ENCODE measurements around the gene GFRA1. TPM values are rescaled to one million over a fixed set of nuclear protein-coding genes. Genes with fewer than 3 reads are reported as not detected.

The GFRA1 gene, protein sequence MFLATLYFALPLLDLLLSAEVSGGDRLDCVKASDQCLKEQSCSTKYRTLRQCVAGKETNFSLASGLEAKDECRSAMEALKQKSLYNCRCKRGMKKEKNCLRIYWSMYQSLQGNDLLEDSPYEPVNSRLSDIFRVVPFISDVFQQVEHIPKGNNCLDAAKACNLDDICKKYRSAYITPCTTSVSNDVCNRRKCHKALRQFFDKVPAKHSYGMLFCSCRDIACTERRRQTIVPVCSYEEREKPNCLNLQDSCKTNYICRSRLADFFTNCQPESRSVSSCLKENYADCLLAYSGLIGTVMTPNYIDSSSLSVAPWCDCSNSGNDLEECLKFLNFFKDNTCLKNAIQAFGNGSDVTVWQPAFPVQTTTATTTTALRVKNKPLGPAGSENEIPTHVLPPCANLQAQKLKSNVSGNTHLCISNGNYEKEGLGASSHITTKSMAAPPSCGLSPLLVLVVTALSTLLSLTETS
- total RNA-seq (2014; rRNA removed; shearing (Covaris generic); ENCODE audit: low replicate concordance) = 8.2 and 10.5 TPM in 2 replicates

DNA sequence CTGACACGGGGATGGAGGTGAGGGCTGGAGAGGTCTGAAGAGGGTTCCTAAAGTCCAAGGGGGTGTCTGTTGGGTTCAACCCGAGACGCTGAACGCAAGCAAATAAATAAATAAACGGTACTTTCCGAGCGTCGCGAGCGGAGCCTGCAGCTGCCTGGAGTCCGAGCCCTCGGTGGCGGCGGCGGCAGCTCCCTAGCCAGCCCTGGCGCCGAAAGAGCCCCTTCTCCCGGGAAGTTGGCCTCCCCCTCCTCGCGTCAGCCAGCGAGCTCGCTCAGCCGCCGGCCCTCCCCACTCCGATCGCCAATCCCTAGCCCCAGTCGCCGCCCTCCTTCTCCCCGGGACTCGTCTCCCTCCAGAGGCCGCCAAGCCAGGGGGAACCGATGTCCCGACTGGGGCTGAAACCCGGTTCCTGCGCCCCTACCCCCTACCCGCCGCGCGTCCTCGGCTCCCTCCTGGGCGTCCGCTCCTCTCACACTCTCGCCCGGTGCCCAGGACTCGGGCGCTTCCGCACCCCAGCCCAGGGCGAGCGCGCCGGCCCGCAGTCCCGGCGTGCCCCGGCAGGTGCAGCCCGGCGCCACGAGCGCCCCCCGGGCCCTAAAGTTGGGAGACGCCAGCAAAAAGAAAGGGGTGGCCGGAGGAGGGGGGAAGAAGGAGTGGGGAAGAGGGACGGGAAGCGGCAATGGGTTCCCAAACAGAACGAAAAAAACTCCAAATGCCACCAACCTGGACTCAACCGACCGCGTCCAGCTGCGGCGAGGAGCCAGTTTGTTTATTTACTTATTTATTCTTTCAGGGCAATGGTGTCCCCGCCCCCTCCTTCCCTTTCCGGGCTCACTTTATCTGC, at the start of gene GFRA1:
Gene GFRA1 (minus strand): TSS at position 767 of the 844 bp plus-strand sequence. CDS start 1,177 bp downstream, outside the sequence.
- peak; percentile 40 for DNase-seq (ENCODE audit: low read depth)
- in situ Hi-C loops (cut with HindIII; ENCODE audit: low pct_unique_long_range_greater_than_20kb, low sequenced_read_pairs) = no loop called here

DNA sequence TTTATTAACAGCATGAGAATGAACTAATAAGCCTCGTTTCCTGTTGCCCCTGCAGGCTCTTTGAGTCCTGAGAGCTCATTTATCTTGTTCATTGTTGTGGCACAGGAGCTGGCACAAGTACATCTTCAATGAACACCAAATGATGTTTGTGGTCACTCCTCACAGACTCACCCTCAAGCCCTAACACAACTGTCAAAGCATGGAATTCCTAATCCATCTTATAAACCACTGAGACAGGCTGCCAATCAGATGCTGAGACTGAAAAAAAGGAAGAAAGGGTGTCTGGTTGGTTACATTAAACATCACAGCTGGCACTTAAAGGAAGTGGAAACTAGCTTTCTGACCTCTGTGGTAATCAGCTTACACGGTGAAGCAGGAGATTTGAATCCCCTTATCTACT, 43.5 kb upstream of the GFRA1 start:
- in situ Hi-C loops (cut with HindIII; ENCODE audit: low pct_unique_long_range_greater_than_20kb, low sequenced_read_pairs) = no loop called here
- DNase-seq (ENCODE audit: low read depth) = peak; percentile 35

DNA sequence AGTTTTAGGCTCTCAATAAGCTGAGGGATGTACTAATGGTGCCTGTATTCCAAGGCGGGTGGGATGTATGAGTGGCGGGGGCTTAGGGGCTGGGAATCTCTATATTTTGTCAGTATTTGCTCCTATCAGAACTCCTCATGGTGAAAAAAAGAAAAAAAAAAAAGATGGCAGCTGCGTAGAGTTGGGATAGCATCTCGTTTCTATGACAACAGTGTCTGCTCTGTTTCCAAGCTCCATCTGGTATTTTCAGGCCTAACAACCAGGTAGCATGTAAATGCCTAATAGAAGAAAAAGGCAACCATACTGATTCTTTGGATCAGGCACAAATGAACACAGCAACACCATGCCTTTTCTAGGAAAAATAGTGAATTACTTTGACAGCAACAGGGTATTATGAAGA, 39.5 kb upstream of the GFRA1 start:
- in situ Hi-C loops (cut with HindIII; ENCODE audit: low pct_unique_long_range_greater_than_20kb, low sequenced_read_pairs) = no loop called here
- no peak for DNase-seq (ENCODE audit: low read depth)

DNA sequence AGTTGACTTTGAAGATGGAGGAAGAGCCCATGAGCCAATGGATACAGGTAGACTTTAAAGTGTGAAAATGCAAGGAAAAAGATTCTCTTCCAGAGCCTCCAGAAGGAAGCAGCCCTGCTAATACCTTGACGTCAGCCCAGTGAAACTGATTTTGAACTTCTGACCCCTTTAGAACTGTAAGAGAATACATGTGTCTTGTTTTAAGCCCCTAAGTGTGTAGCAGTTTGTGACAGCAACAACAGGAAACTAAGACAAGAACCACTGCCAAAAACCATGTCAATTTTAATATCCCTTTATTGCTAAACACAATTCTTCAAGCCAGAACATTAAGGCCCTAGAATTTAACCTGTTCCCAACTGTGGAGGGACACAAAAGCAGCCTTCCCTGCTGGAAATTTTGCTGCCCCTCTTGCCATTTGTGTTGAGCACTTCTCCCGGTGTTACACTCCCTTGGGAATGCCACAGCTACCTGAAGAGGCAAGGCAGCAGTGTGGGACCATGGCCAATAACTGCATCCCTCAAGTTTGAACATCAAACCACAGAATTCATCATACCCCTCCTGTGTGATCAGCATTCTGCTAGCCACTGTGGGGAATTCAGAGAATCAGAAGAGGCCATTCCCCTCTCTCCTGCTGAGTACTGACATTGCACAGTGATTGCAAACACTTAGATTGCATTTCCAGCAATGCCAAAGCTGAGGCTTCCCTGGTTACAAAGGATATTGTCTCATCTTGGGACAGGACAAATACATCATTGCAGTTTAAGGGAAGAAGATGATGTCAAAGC, 38.9 kb upstream of the GFRA1 start:
- in situ Hi-C loops (cut with HindIII; ENCODE audit: low pct_unique_long_range_greater_than_20kb, low sequenced_read_pairs) = no loop called here
- DNase-seq (ENCODE audit: low read depth) = no peak

DNA sequence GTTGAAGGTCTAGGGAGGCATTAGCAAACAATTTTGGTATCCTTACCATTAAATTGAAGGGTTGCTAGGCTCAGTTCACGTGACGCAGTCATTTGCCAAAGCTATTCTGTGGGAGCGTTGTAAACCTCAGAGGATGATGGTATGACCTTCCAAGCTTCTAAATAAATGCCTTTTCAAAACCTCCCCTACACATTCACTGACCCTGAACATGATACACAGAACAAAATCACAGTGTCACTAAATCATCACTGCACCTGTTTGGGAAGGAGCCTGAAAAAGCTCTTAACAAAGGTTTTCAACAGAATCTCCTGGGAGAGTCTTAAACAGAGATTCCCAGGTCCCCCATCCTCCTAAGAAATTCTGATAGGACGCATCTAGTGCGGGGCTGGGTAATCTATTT, 38.0 kb upstream of the GFRA1 start:
- DNase-seq (ENCODE audit: low read depth) = no peak

DNA sequence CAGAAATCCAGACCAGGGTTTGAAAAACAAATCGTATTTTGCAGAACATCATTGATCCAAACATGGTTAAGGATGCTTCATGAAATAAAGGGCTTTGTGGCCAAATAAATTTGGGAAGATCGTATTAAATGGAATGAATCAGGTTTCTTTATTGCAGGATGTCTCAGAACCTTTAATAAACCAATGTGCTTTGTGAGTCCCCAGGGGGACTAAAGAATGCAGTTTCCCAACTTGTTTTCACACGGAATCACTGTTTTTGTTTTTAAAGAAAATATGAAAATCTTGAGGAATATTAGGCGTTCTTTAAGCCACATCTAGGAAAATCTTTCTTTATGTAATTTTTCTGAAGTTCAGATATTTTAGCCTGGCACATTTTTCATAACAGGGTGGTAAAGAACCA, 34.4 kb upstream of the GFRA1 start:
- DNase-seq (ENCODE audit: low read depth) = no peak
- in situ Hi-C loops (cut with HindIII; ENCODE audit: low pct_unique_long_range_greater_than_20kb, low sequenced_read_pairs) = no loop called here

More for the DNA sequence above, 38.0 kb upstream of the GFRA1 start:
- in situ Hi-C loops (cut with HindIII; ENCODE audit: low pct_unique_long_range_greater_than_20kb, low sequenced_read_pairs) = no loop called here

DNA sequence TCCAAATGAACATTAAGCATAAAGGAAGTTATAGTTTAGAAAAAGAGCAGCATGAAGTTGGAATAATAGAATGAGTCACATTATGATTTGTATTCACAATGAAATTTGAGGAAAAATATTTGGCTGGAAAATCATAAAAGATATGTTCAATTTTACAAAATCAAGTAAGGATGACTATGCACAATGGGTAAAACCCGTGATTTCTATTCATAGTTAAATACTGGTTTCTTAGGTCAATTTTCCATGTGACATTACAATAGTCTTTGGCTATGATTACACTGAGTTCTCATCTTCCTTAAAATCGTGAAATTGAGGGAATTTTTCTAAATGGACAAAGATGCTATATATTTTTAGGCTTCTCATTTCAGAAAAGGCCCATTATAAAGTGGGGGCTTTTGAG, 33.8 kb upstream of the GFRA1 start:
- no peak for DNase-seq (ENCODE audit: low read depth)
- in situ Hi-C loops (cut with HindIII; ENCODE audit: low pct_unique_long_range_greater_than_20kb, low sequenced_read_pairs) = no loop called here

DNA sequence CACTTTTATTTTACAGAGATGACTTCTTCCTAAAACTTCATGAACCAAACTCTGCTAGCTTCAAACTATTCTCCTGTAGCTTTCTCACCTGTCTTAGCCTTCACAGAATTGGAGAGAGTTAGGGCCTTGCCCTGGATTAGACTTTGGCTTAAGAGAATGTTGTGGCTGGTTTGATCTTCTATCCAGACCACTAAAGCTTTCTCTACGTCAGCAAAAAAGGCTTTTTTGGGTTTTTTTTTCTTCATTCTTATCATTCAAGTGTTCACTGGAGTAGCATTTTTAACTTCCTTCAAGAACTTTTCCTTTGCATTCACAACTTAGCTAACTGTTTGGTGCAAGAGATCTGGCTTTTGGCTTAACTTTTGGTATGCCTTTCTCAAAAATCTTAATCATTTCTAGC, 31.9 kb upstream of the GFRA1 start:
- DNase-seq (ENCODE audit: low read depth) = no peak

DNA sequence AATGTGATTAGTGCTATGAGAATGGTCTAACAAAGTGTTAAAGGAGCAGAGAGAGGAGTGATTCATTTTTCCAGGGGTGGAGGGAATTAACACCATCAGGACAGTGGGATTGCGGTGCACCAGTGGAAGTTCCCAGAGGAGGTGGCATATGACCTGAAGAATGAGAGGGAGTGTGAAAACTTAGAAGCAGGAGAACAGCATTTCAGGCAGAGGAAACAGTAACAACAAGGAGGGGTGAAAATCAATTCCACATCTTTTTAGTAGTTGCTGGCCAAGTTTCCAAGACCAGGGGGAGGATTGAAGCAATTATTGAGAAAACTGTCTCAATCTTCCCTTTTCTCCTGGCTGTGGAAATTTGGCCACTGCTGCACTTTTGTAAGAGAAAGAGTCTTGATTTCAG, 27.5 kb upstream of the GFRA1 start:
- in situ Hi-C loops (cut with HindIII; ENCODE audit: low pct_unique_long_range_greater_than_20kb, low sequenced_read_pairs) = no loop called here
- DNase-seq (ENCODE audit: low read depth) = no peak

More for the DNA sequence above, 31.9 kb upstream of the GFRA1 start:
- in situ Hi-C loops (cut with HindIII; ENCODE audit: low pct_unique_long_range_greater_than_20kb, low sequenced_read_pairs) = no loop called here

DNA sequence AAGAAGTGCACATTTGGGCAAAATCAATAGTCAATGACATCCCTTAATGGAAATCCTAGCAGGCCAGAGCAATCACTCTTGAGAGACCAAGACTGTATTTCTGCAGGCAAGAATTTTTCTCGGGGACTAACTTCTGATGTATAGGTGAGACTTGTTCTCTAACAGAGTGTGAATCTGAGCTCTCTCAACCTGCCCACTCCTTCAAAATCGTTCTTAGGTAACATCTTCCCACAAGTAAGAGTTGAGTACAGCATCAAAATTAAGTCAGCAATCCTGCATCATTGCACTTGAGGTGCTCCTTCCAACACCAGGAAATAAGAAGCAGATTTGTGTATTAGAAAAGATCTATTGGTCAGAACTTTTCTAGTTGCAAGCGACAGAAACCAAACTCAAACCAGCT, 25.6 kb upstream of the GFRA1 start:
- DNase-seq (ENCODE audit: low read depth) = no peak
- in situ Hi-C loops (cut with HindIII; ENCODE audit: low pct_unique_long_range_greater_than_20kb, low sequenced_read_pairs) = no loop called here

DNA sequence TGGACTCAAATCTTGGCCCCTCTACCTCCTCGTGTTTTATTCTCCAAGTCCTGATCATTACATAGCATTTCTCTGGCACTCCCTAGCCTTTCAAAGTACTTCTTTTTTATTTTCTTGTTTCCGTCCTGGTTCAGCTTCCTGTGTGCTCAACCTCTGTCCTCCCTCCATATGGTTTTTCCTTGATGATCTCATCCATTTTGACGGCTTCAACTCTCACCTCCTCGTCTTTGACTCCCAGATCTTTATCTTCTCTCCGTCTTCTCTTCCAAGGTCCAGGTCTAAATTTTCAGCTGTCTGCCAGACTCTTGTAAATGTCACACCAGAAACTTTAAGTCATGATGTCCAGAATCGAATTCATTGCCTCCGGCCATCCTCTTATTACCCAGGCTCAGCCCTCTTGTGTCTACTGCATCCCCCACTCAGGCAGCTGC, 23.3 kb upstream of the GFRA1 start:
- DNase-seq (ENCODE audit: low read depth) = no peak
- in situ Hi-C loops (cut with HindIII; ENCODE audit: low pct_unique_long_range_greater_than_20kb, low sequenced_read_pairs) = no loop called here

DNA sequence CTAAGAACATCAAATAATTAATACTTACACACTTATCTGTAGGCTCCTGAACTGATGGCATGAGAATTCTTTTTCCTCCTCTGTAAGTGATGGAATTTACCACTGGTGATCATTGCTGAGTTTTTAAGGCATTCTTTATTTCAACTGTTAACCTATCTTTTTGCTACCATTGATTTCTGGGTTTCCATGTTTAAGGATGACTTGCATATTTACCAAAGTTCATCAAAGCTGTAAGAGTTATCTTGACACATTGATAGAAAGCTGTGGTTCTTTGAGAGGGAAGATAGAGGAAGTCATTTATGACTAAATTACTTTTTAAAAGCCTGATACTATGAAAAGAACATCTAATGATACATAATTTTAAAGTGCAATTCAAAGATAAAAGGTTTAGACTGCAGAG, 19.5 kb upstream of the GFRA1 start:
- DNase-seq (ENCODE audit: low read depth) = no peak
- in situ Hi-C loops (cut with HindIII; ENCODE audit: low pct_unique_long_range_greater_than_20kb, low sequenced_read_pairs) = no loop called here

DNA sequence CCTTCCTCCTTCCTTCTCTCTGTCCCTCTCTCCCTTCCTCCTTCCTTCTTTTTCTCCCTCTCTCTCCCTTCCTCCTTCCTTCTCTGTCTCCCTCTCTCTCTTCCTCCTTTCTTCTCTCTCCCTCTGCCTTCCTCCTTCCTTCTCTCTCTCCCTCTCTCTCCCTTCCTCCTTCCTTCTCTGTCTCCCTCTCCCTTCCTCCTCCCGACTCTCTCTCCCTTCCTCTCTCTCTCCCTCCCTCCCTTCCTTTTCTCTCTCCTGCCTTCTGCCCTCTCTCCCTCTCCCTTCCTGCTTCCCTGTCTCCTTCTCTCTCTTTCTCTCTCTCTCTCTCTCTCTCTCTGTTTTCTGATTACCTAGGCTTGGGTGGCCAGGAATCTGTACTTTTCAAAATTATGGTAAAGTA, 16.6 kb upstream of the GFRA1 start:
- DNase-seq (ENCODE audit: low read depth) = no peak
- in situ Hi-C loops (cut with HindIII; ENCODE audit: low pct_unique_long_range_greater_than_20kb, low sequenced_read_pairs) = no loop called here

DNA sequence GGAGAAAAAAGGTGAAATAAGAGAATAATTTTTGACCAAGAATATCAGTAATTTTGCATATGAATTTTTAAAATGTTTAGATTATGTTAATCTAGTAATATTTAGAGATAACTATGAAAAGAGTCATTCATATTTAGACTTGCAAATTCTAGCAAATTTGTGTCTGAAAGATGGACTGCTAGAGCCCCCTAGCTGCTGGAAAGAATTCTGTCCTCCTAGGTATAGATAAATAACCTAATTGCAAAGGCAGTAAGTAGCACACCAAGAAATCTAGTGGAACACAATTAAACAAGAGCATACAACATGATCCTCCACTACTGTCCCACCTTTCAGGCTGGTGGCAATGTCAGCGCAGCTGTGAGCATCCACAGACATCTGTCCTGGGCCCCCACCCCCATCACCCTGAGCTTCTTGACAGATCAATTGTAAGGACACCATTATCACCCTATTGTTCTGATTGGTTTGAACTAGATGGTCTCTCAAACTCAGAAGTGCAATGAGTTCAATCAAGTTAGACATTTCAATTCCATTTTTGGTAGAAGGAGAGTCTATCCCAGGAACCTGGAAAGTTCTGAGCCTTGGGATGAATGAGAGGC, 15.0 kb upstream of the GFRA1 start:
- peak; percentile 12 for DNase-seq (ENCODE audit: low read depth)
- in situ Hi-C loops (cut with HindIII; ENCODE audit: low pct_unique_long_range_greater_than_20kb, low sequenced_read_pairs) = no loop called here

DNA sequence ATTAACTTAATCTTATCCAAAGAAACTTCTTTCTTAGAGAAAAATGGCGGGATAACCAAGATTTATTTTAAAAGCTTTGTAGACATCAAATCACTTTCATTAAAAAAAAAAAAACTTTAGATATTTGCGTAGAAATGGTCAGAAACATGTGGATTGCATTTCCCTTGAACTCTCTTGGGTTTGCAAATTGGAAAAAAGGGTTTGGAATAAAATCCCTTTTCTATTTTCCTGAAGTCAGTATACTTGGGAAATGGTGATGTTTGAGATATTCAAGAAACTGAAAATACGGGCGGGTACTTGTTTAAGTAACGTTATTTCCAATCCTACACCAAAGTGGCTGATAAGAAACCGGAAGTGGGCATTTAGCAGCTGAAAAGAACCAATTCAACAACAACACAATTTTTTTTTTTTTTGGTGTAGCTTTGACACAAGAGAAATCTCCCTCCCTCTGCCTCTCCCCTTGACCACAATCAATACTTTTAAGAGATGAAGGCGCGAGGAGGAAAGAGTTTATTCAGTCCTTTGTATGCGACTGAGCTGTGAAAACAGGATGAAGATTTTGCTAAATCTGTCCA, 13.7 kb upstream of the GFRA1 start:
- DNase-seq (ENCODE audit: low read depth) = no peak
- in situ Hi-C loops (cut with HindIII; ENCODE audit: low pct_unique_long_range_greater_than_20kb, low sequenced_read_pairs) = no loop called here

DNA sequence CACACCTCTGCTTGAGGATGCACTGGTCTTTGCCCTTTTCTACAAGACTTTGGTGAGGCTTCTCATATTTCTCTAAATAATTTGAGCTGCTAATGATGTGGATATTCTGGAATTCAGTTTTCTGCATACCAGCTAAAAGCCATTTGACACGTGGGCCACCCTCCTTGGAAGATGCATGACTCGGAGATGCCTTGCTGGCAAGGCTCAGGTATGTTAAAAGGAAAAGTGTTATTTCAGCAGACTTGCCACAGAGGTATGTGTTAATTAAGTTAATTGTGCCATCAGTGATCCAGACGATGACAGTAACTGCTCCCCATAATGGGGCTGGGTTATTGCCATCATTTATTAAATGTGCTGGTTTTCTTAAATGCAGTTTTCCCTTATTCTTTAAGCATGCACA, 8.8 kb upstream of the GFRA1 start:
- DNase-seq (ENCODE audit: low read depth) = no peak
- in situ Hi-C loops (cut with HindIII; ENCODE audit: low pct_unique_long_range_greater_than_20kb, low sequenced_read_pairs) = no loop called here

DNA sequence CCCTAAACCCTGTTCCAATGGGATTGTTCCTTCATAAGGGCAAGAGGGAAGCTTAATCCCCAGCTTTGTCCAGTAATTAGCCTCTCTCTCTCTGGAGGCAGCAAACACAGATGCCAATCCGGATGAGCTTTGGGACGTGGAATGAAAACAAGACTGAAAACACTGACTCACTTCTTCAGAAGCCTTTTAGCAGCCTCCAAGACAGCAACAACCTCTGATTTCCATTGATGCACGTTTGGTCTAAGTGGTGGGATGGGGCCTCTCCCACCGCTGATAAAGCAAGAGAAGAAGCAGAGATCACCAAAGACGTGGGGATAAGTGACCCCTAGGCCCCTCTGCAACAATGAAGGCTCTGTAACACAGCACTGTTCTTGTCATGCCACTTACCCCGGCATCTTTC, 5.8 kb upstream of the GFRA1 start:
- in situ Hi-C loops (cut with HindIII; ENCODE audit: low pct_unique_long_range_greater_than_20kb, low sequenced_read_pairs) = no loop called here
- no peak for DNase-seq (ENCODE audit: low read depth)

DNA sequence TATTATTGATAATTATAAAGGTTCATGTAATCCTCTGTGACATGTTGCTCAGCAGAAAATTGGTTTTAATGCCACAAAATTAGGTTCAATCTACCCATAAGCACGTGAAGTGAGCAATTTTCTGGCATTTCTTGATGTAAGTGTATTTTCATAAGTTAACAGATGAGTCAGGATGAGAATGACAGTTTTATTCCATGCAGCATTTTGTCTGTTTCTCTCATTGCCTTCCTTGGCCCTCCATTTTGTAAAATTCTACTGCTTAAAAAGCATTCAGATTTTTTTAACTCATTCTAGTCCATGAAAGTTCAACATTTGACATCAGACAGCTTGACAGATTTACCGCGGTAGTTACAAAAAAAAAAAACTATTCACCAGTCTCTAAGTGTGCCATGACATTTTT, 4.0 kb upstream of the GFRA1 start:
- in situ Hi-C loops (cut with HindIII; ENCODE audit: low pct_unique_long_range_greater_than_20kb, low sequenced_read_pairs) = no loop called here
- DNase-seq (ENCODE audit: low read depth) = no peak

Data from Caki2 (cell line).